Skin epidermis (tissue), 12 donors: Measurements from ENCODE around the gene C12orf75.
"Not testable (repeated sequence)": the region's sequence is repeated elsewhere in the genome, so short reads cannot be mapped to it uniquely, and the experiment has no call there.

ENCODE experiments used
- H3K27ac ChIP-seq, 21 experiments: fragments of 200-600 bp; sonication (generic) in 11 of 21; one replicate each; pipeline ENCODE4 v1.5.0; 2020; ENCODE audit warnings: mild to moderate bottlenecking in 3 of 21, inconsistent platforms in 2 of 21, moderate library complexity in 2 of 21
- H3K4me3 ChIP-seq, 7 experiments: fragments of 200-600 bp; sonication (generic) in 2 of 7; one replicate each; pipeline ENCODE4 v1.5.0; 2020; ENCODE audit warnings: inconsistent platforms in 2 of 7, mild to moderate bottlenecking in 2 of 7, moderate library complexity in 1 of 7

C12orf75 gene

GRCh38 chr12:105332286-105332685 is 1.8 kb downstream of the C12orf75 start:
- peak overlapping the region in 8 of 21 experiments; percentile 52 to 90 (median 80) for H3K27ac ChIP-seq
- H3K4me3 ChIP-seq: peak overlapping the region in 2 of 7 experiments; percentile 73 to 82

- Histone ChIP-seq H3K27ac (peak overlapping the region in 1 of 21 experiments; percentile 10), H3K4me3 (no peak overlapping the region)
These were observed 2.4 kb downstream of the C12orf75 start for GRCh38 chr12:105332925-105333324.

GRCh38 chr12:105334001-105334400 is 3.5 kb downstream of the C12orf75 start:
- Histone ChIP-seq H3K27ac (no peak overlapping the region), H3K4me3 (no peak overlapping the region)

GRCh38 chr12:105334582-105334981 is 4.1 kb downstream of the C12orf75 start:
- H3K4me3 ChIP-seq: no peak overlapping the region
- peak overlapping the region in 1 of 21 experiments; percentile 24 for H3K27ac ChIP-seq

- Histone ChIP-seq H3K27ac (peak overlapping the region in 1 of 21 experiments; percentile 24), H3K4me3 (no peak overlapping the region)
These were observed 5.4 kb downstream of the C12orf75 start for GRCh38 chr12:105335856-105336255.

GRCh38 chr12:105336411-105336810 is 5.9 kb downstream of the C12orf75 start:
- H3K4me3 ChIP-seq: no peak overlapping the region
- no peak overlapping the region for H3K27ac ChIP-seq

GRCh38 chr12:105337391-105337790 is 6.9 kb downstream of the C12orf75 start:
- Histone ChIP-seq H3K27ac (no peak overlapping the region), H3K4me3 (no peak overlapping the region)

GRCh38 chr12:105338966-105339365 is 8.5 kb downstream of the C12orf75 start:
- Histone ChIP-seq H3K4me3 (no peak overlapping the region), H3K27ac (no peak overlapping the region)

GRCh38 chr12:105341010-105341409 is 10.5 kb downstream of the C12orf75 start:
- no peak overlapping the region for H3K27ac ChIP-seq
- H3K4me3 ChIP-seq: no peak overlapping the region

GRCh38 chr12:105341620-105342019 is 11.1 kb downstream of the C12orf75 start:
- H3K4me3 ChIP-seq, H3K27ac ChIP-seq: not testable (repeated sequence)

GRCh38 chr12:105342464-105342863 is 12.0 kb downstream of the C12orf75 start:
- Histone ChIP-seq H3K27ac (no peak overlapping the region), H3K4me3 (no peak overlapping the region)

GRCh38 chr12:105343836-105344235 is 13.3 kb downstream of the C12orf75 start:
- H3K27ac ChIP-seq: no peak overlapping the region
- no peak overlapping the region for H3K4me3 ChIP-seq

GRCh38 chr12:105347499-105347898 is 17.0 kb downstream of the C12orf75 start:
- no peak overlapping the region for H3K27ac ChIP-seq
- no peak overlapping the region for H3K4me3 ChIP-seq

GRCh38 chr12:105348142-105348541 is 17.7 kb downstream of the C12orf75 start:
- no peak overlapping the region for H3K4me3 ChIP-seq
- H3K27ac ChIP-seq: no peak overlapping the region

GRCh38 chr12:105348561-105348960 is 18.1 kb downstream of the C12orf75 start:
- H3K4me3 ChIP-seq: no peak overlapping the region
- H3K27ac ChIP-seq: no peak overlapping the region

- Histone ChIP-seq H3K4me3 (no peak overlapping the region), H3K27ac (no peak overlapping the region)
These were observed 18.6 kb downstream of the C12orf75 start for GRCh38 chr12:105349138-105349537.

GRCh38 chr12:105351523-105351922 is 21.0 kb downstream of the C12orf75 start:
- no peak overlapping the region for H3K4me3 ChIP-seq
- H3K27ac ChIP-seq: no peak overlapping the region

- H3K27ac ChIP-seq: no peak overlapping the region
- no peak overlapping the region for H3K4me3 ChIP-seq
These were observed 21.6 kb downstream of the C12orf75 start for GRCh38 chr12:105352052-105352451.

- H3K27ac ChIP-seq: peak overlapping the region in 4 of 21 experiments; percentile 2 to 42 (median 39)
These were observed 22.6 kb downstream of the C12orf75 start for GRCh38 chr12:105352940-105353635.

GRCh38 chr12:105355752-105356151 is 25.3 kb downstream of the C12orf75 start:
- no peak overlapping the region for H3K4me3 ChIP-seq
- H3K27ac ChIP-seq: no peak overlapping the region

More at GRCh38 chr12:105352940-105353635, 22.6 kb downstream of the C12orf75 start:
- H3K4me3 ChIP-seq: no peak overlapping the region

- Histone ChIP-seq H3K4me3 (no peak overlapping the region), H3K27ac (no peak overlapping the region)
These were observed 26.7 kb downstream of the C12orf75 start for GRCh38 chr12:105357162-105357691.
